Heart right ventricle (tissue), 16 donors: ENCODE measurements around the gene TTC7B. TPM values are rescaled to one million over a fixed set of nuclear protein-coding genes. Genes with fewer than 3 reads are reported as not detected.
A peak's percentile ranks its signal among the peaks of the same experiment; 100 is the strongest.

Source experiments
- ATAC-seq, 8 donors: fragments of 200-7000 bp; cut with Tn5 transposase; one replicate each; pipeline ENCODE4 v1.9.1; 2020; ENCODE audit warnings: mild to moderate bottlenecking in 8 of 8, moderate library complexity in 8 of 8, moderate number of reproducible peaks in 1 of 8
- DNase-seq, 2 donors: peaks; one replicate each; pipeline ENCODE4 v3.0.0-alpha.2; 2020
- H3K27ac ChIP-seq, 10 donors: fragments of 200-600 bp; sonication (generic) in 2 of 10; one replicate each; pipeline versions ENCODE4 v1.5.0 to v1.8.0; 2020 to 2022; ENCODE audit warnings: mild to moderate bottlenecking in 3 of 10
- H3K27me3 ChIP-seq, 7 donors: fragments of 200-600 bp; one replicate each; pipeline ENCODE4 v1.8.0; 2021 to 2022; ENCODE audit warnings: mild to moderate bottlenecking in 2 of 7
- H3K36me3 ChIP-seq, 9 donors: fragments of 200-600 bp; sonication (generic) in 1 of 9; one replicate each; pipeline versions ENCODE4 v1.5.0 to v1.8.0; 2020 to 2022; ENCODE audit warnings: mild to moderate bottlenecking in 2 of 9
- H3K4me1 ChIP-seq, 9 donors: fragments of 200-600 bp; sonication (generic) in 1 of 9; one replicate each; pipeline versions ENCODE4 v1.5.0 to v1.8.0; 2020 to 2022; ENCODE audit warnings: mild to moderate bottlenecking in 4 of 9
- H3K4me3 ChIP-seq, 10 donors: fragments of 200-600 bp; sonication (generic) in 2 of 10; one replicate each; pipeline versions ENCODE4 v1.5.0 to v1.8.0; 2020 to 2022; ENCODE audit warnings: mild to moderate bottlenecking in 7 of 10, moderate library complexity in 2 of 10
- H3K9me3 ChIP-seq, 11 donors: fragments of 200-600 bp in 10 of 11; sonication (generic) in 2 of 11; one replicate each; pipeline versions ENCODE4 v1.5.0 to v1.8.0; 2013 to 2022; ENCODE audit warnings: mild to moderate bottlenecking in 2 of 11, control low read depth in 1 of 11, moderate library complexity in 1 of 11
- WGBS, 2 donors: extraction: QIAGEN DNeasy Blood & Tissue Kit; methylation state at CpG; one replicate each; pipeline ENCODE4 v1.1.7; 2013; ENCODE audit warnings: inconsistent platforms in 1 of 2; 5-methylcytosine and 5-hydroxymethylcytosine counted together
- intact Hi-C, 10 donors: fragments of 100-400 bp; cut with DNase I; formaldehyde crosslinking; loops; one replicate each; pipeline versions ENCODE4 v1.11.1 to v1.14.2; 2022
- polyA plus RNA-seq, 2 donors: library from polyadenylated mRNA; stranded (reverse); fragments of 200-250 nt; gene quantifications; one replicate each; pipeline ENCODE4 v1.2.3, GENCODE V29; 2013
- total RNA-seq, 10 donors: library from RNA; stranded (reverse); fragmentation: NEBNext Ultra II Directional in 3 of 10; extraction: Animal tissue kit (Norgen Biotek cat#: 25700) in 3 of 10; gene quantifications; one replicate each; pipeline versions ENCODE4 v1.2.1 to v1.2.4, GENCODE V29; 2021 to 2023
- TF ChIP-seq, protein P1 (sequence below), 9 donors: fragments of 200-600 bp; sonication (generic) in 2 of 9; IDR thresholded peaks; one replicate each; pipeline versions ENCODE4 v1.5.0 to v1.8.0; 2021 to 2022; ENCODE audit warnings: antibody characterized with exemption in 9 of 9, mild to moderate bottlenecking in 5 of 9, moderate library complexity in 1 of 9
- donor health status: Arrhythmogenic right ventricular cardiomyopathy.
- donor health status: ischemic (EF 13 %, LVEDD 7.1; RV severe dilation, severe dysfunction).
- donor health status: healthy with polysubstance abuse.
- donor health status: DM: no; HTN: yes; CAD: no.
- donor health status: DM: no; HTN: no; CAD: no.
- donor health status: ischemic (EF 25% LVEDD 6.9; RV normal size, moderate dysfunction).
- donor health status: ischemic (EF 25% LVEDD 5.7; RV mildly dilated, moderate dysfunction).
- donor health status: healthy.
- donor health status: DM: yes; HTN: yes; CAD: no.
- donor health status: Ischemic cardiomyopathy.
- donor health status: ischemic (EF 35%, LVEDD 5.7; RV mildly dilated, moderate dysfunction).
- donor health status: nonischemic (EF 11% LVEDD 7.7; RV severe dilation, severe dysfunction).
- donor health status: DM: yes; HTN: yes; CAD: no.
- donor health status: PGD.
- donor health status: ischemic (EF 29% LVEDD 5.4; RV normal size, mild dysfunction).
- donor health status: nonischemic (EF 23%, LVEDD 6.1; RV moderate dilation, normal function).

Gene TTC7B
- total and polyA plus RNA-seq, 12 donors: 23.0 to 79.4 (median 65.5) TPM

DNA sequence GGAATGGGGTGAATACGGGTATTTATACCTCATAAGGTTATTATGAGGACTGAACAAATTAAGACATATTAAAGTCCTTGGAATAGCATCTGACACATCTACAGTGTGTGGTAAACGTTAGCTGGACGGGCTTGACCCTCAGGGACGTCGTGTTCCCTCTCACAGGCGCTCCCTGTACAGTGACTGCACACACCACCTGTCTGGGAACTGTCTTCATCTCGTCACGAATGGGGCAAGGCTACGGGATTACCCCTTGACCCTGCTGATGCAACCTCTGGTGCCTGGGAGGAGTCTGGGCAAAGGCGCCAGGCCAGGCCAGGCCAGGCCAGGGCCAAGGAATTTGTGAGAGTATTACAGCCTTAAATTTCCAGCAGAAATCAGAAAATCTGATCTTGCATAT lies 228.3 kb downstream of the TTC7B start:
- intact Hi-C loops: no loop called here
- Histone ChIP-seq H3K4me3 (no peak overlapping the region), H3K36me3 (peaks cover 0 to 65% (median 5%) of the 10 kb centered on the region in 9 donors), H3K4me1 (peaks cover 0 to 11% (median 4%) of the 10 kb centered on the region in 9 donors), H3K27ac (no peak overlapping the region), H3K27me3 (no peaks in the 10 kb centered on the region), H3K9me3 (no peaks in the 10 kb centered on the region)
- DNase-seq (no peak), ATAC-seq (no peak)
- WGBS, 2 donors: 92 to 93% methylated on average over 10 of the region's 10 CpGs
- TF ChIP-seq, protein P1, sequence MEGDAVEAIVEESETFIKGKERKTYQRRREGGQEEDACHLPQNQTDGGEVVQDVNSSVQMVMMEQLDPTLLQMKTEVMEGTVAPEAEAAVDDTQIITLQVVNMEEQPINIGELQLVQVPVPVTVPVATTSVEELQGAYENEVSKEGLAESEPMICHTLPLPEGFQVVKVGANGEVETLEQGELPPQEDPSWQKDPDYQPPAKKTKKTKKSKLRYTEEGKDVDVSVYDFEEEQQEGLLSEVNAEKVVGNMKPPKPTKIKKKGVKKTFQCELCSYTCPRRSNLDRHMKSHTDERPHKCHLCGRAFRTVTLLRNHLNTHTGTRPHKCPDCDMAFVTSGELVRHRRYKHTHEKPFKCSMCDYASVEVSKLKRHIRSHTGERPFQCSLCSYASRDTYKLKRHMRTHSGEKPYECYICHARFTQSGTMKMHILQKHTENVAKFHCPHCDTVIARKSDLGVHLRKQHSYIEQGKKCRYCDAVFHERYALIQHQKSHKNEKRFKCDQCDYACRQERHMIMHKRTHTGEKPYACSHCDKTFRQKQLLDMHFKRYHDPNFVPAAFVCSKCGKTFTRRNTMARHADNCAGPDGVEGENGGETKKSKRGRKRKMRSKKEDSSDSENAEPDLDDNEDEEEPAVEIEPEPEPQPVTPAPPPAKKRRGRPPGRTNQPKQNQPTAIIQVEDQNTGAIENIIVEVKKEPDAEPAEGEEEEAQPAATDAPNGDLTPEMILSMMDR (IDR thresholded peaks at IDR 0.05): no peak

DNA sequence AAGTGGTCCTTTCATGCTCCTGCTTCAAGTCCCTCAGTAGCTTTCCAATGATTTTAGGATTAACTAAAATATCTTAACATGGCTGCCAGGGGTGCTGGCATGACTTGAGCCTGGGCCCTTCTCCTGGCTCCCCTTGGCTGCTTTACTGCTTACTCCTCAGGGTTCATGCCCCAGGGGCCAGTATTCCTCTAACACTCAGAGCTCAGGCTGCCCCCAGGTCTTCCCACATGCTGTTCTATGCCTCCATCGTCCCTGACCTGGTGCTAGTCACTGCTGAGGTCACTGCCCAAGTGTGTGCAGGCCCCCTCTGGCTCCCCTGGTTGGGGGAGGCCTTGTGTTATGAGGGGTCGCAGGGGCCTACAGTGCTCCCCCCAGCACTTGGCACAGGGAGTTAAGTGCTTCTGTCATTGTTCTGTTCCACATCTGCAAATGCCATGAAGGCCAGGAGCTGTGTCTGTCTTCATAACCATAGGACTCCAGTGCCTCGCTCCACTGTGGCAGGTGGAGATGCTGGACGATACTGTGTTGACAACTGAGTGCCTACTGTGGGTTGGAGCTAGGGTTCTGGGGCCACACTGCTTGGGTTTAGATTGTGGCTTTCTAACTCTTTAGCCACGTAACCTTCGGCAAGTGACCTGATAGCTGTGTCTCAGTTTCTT lies 228.8 kb downstream of the TTC7B start:
- intact Hi-C loops: no loop called here
- Histone ChIP-seq H3K4me1 (peaks cover 0 to 12% (median 5%) of the 10 kb centered on the region in 9 donors), H3K27ac (no peak overlapping the region), H3K36me3 (peaks cover 0 to 62% (median 5%) of the 10 kb centered on the region in 9 donors), H3K9me3 (no peaks in the 10 kb centered on the region), H3K4me3 (no peak overlapping the region), H3K27me3 (no peaks in the 10 kb centered on the region)
- DNase-seq (no peak), ATAC-seq (no peak)
- 93 to 96% methylated on average over 6 of the region's 6 CpGs for WGBS, 2 donors
- TF ChIP-seq, protein P1 (IDR thresholded peaks at IDR 0.05): no peak

DNA sequence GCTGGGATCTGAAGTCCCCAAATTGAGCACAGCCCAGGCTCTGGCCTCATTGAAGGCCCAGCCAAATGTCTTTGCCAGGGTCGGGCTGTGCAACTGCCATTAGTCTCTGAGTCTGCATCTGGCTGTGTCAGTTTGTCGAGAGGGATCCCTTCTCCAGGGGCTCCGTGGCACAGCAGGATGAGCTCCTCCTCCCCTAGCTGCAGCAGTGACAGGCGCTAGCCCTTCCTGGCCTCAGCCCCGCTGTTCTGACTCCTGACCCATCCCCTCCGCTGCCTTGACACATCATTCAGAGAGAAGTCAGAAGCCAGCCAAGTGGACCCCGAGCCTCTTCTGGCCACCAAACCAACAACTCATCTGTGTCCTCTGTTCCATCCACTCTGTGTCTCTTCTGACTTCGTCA lies 231.1 kb downstream of the TTC7B start:
- intact Hi-C loops: no loop called here
- Histone ChIP-seq H3K36me3 (peaks cover 0 to 40% (median 3%) of the 10 kb centered on the region in 9 donors), H3K27me3 (no peaks in the 10 kb centered on the region), H3K4me1 (peaks cover 2 to 23% (median 10%) of the 10 kb centered on the region in 9 donors), H3K4me3 (no peak overlapping the region), H3K27ac (no peak overlapping the region), H3K9me3 (no peaks in the 10 kb centered on the region)
- TF ChIP-seq, protein P1 (IDR thresholded peaks at IDR 0.05): no peak
- DNase-seq (no peak), ATAC-seq (no peak)
- whole genome bisulfite sequencing, 2 donors: 86 to 89% methylated on average over 8 of the region's 8 CpGs

DNA sequence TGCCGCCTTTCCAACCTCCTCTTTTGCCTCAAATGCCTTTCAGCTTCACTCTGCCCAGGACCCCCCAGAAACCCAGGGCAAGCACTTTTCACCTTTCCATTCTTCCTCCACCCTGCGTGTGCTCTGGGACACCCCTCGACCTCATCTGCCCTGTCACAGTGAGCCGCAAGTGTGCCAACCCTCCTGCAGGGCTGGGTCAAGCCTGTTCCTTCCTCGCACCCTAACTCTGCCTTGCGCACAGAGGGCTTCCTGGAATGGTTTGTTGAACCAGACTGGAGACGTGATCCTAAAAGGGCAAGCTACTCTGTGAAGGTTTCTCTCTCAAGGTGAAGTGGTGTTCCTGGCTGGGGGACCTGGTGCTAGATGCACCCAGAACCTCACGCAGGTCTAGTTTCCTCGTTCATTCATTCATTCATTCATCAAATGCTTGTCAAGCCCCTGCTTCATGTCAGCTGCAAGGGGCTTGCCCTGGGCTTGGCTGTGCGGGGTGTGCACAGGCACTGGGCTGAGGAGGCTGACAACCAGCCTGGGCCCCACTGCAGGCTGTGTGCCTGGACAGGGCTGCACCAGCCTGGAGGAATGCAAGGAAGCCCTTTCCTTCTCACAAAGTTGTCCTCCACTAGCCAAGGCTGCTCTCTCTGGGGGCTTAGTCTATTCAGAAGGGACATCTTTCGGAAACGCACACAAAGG lies 232.2 kb downstream of the TTC7B start:
- intact Hi-C loops: no loop called here
- WGBS, 2 donors: 90% methylated on average over 12 of the region's 12 CpGs
- H3K9me3 ChIP-seq: no peaks in the 10 kb centered on the region
- peaks cover 2 to 27% (median 11%) of the 10 kb centered on the region in 9 donors for H3K4me1 ChIP-seq
- H3K36me3 ChIP-seq: peaks cover 0 to 36% (median 3%) of the 10 kb centered on the region in 9 donors
- no peak for DNase-seq
- H3K27me3 ChIP-seq: no peaks in the 10 kb centered on the region
- ATAC-seq: peak in 1 of 8 donors; percentile 32
- TF ChIP-seq, protein P1 (IDR thresholded peaks at IDR 0.05): no peak
- H3K4me3 ChIP-seq: no peak overlapping the region
- peak overlapping the region in 8 of 10 donors; percentile 31 to 62 (median 50) for H3K27ac ChIP-seq
